ENCODE measurements around the gene FALEC.

FALEC gene

GRCh38 chr1:150521196-150521968 lies 5.8 kb downstream of the FALEC start:
- DNase-seq = no peak
- WGBS = 88% methylated on average over 1 of the region's 1 CpG
- Histone ChIP-seq H2AK5ac (ENCODE audit: low read length, severe bottlenecking) (no peak overlapping the region), H3K4ac (ENCODE audit: low read depth in 1 of 2, low read length in 2 of 2) (no peak overlapping the region), H4K91ac (ENCODE audit: low read length) (no peak overlapping the region), H3K18ac (ENCODE audit: low read depth in 1 of 2, low read length in 2 of 2) (no peak overlapping the region), H4K8ac (ENCODE audit: low read length) (no peak overlapping the region), H3K9ac (ENCODE audit: low read length) (no peak overlapping the region), H2BK12ac (ENCODE audit: low read length in 2 of 2) (no peak overlapping the region), H3K27ac (ENCODE audit: low read length, poor library complexity, severe bottlenecking) (no peak overlapping the region), H3K4me1 (ENCODE audit: control insufficient read depth, insufficient read depth, low read depth, low read length) (no peaks in the 10 kb centered on the region), H2BK15ac (ENCODE audit: low read depth, poor library complexity, severe bottlenecking) (no peak overlapping the region), H3K27me3 (ENCODE audit: control insufficient read depth in 1 of 2, insufficient read depth in 1 of 2, low read length in 2 of 2) (no peaks in the 10 kb centered on the region), H2BK120ac (ENCODE audit: low read depth, low read length) (no peak overlapping the region), H2BK5ac (ENCODE audit: low read depth, low read length, poor library complexity, severe bottlenecking) (no peak overlapping the region), H3K36me3 (ENCODE audit: control insufficient read depth in 1 of 2, insufficient read depth in 2 of 2, low read depth in 1 of 2, low read length in 2 of 2) (no peaks in the 10 kb centered on the region), H3K9me3 (ENCODE audit: control insufficient read depth, low read length) (no peaks in the 10 kb centered on the region), H3K4me2 (ENCODE audit: low read length, poor library complexity, severe bottlenecking) (no peak overlapping the region), H3K14ac (ENCODE audit: low read length in 2 of 2) (no peak overlapping the region), H3K4me3 (ENCODE audit: insufficient read depth in 1 of 2, low read depth in 1 of 2, low read length in 2 of 2) (no peak overlapping the region), H2AFZ (ENCODE audit: low read depth, low read length) (no peak overlapping the region), H3K23ac (ENCODE audit: low read length in 2 of 2) (no peak overlapping the region), H3K79me1 (replicated peaks; ENCODE audit: low read length, poor library complexity, severe bottlenecking) (no peaks in the 10 kb centered on the region)

GRCh38 chr1:150525348-150525747 lies 9.8 kb downstream of the FALEC start:
- Histone ChIP-seq H2BK120ac (ENCODE audit: low read depth, low read length) (no peak overlapping the region), H3K4me3 (ENCODE audit: insufficient read depth in 1 of 2, low read depth in 1 of 2, low read length in 2 of 2) (no peak overlapping the region), H2BK15ac (ENCODE audit: low read depth, poor library complexity, severe bottlenecking) (no peak overlapping the region), H4K8ac (ENCODE audit: low read length) (no peak overlapping the region), H2BK5ac (ENCODE audit: low read depth, low read length, poor library complexity, severe bottlenecking) (no peak overlapping the region), H3K79me1 (replicated peaks; ENCODE audit: low read length, poor library complexity, severe bottlenecking) (no peaks in the 10 kb centered on the region), H2BK12ac (ENCODE audit: low read length in 2 of 2) (no peak overlapping the region), H3K9me3 (ENCODE audit: control insufficient read depth, low read length) (no peaks in the 10 kb centered on the region), H3K27me3 (ENCODE audit: control insufficient read depth in 1 of 2, insufficient read depth in 1 of 2, low read length in 2 of 2) (no peaks in the 10 kb centered on the region), H2AK5ac (ENCODE audit: low read length, severe bottlenecking) (no peak overlapping the region), H3K27ac (ENCODE audit: low read length, poor library complexity, severe bottlenecking) (no peak overlapping the region), H3K18ac (ENCODE audit: low read depth in 1 of 2, low read length in 2 of 2) (no peak overlapping the region), H3K4ac (ENCODE audit: low read depth in 1 of 2, low read length in 2 of 2) (no peak overlapping the region), H2AFZ (ENCODE audit: low read depth, low read length) (no peak overlapping the region), H3K9ac (ENCODE audit: low read length) (no peak overlapping the region), H3K4me1 (ENCODE audit: control insufficient read depth, insufficient read depth, low read depth, low read length) (peaks cover 1% of the 10 kb centered on the region), H3K14ac (ENCODE audit: low read length in 2 of 2) (no peak overlapping the region), H4K91ac (ENCODE audit: low read length) (no peak overlapping the region), H3K36me3 (ENCODE audit: control insufficient read depth in 1 of 2, insufficient read depth in 2 of 2, low read depth in 1 of 2, low read length in 2 of 2) (no peaks in the 10 kb centered on the region), H3K23ac (ENCODE audit: low read length in 2 of 2) (no peak overlapping the region), H3K4me2 (ENCODE audit: low read length, poor library complexity, severe bottlenecking) (no peak overlapping the region)
- 87% methylated on average over 3 of the region's 3 CpGs for WGBS
- DNase-seq = no peak

GRCh38 chr1:150528196-150528595 lies 12.6 kb downstream of the FALEC start:
- Histone ChIP-seq H2BK5ac (ENCODE audit: low read depth, low read length, poor library complexity, severe bottlenecking) (no peak overlapping the region), H2AK5ac (ENCODE audit: low read length, severe bottlenecking) (no peak overlapping the region), H4K8ac (ENCODE audit: low read length) (no peak overlapping the region), H2BK12ac (ENCODE audit: low read length in 2 of 2) (no peak overlapping the region), H3K4ac (ENCODE audit: low read depth in 1 of 2, low read length in 2 of 2) (no peak overlapping the region), H3K4me1 (ENCODE audit: control insufficient read depth, insufficient read depth, low read depth, low read length) (peaks cover 1% of the 10 kb centered on the region), H4K91ac (ENCODE audit: low read length) (no peak overlapping the region), H2BK15ac (ENCODE audit: low read depth, poor library complexity, severe bottlenecking) (no peak overlapping the region), H3K18ac (ENCODE audit: low read depth in 1 of 2, low read length in 2 of 2) (no peak overlapping the region), H3K9me3 (ENCODE audit: control insufficient read depth, low read length) (no peaks in the 10 kb centered on the region), H3K23ac (ENCODE audit: low read length in 2 of 2) (no peak overlapping the region), H3K27ac (ENCODE audit: low read length, poor library complexity, severe bottlenecking) (no peak overlapping the region), H2BK120ac (ENCODE audit: low read depth, low read length) (no peak overlapping the region), H3K36me3 (ENCODE audit: control insufficient read depth in 1 of 2, insufficient read depth in 2 of 2, low read depth in 1 of 2, low read length in 2 of 2) (no peaks in the 10 kb centered on the region), H3K9ac (ENCODE audit: low read length) (peak overlapping the region; percentile 28), H3K14ac (ENCODE audit: low read length in 2 of 2) (no peak overlapping the region), H3K79me1 (replicated peaks; ENCODE audit: low read length, poor library complexity, severe bottlenecking) (no peaks in the 10 kb centered on the region), H3K27me3 (ENCODE audit: control insufficient read depth in 1 of 2, insufficient read depth in 1 of 2, low read length in 2 of 2) (no peaks in the 10 kb centered on the region), H3K4me2 (ENCODE audit: low read length, poor library complexity, severe bottlenecking) (no peak overlapping the region), H2AFZ (ENCODE audit: low read depth, low read length) (no peak overlapping the region), H3K4me3 (ENCODE audit: insufficient read depth in 1 of 2, low read depth in 1 of 2, low read length in 2 of 2) (no peak overlapping the region)
- DNase-seq = peak; percentile 65
- WGBS = 54% methylated on average over 1 of the region's 1 CpG

- H3K23ac ChIP-seq (ENCODE audit: low read length in 2 of 2) = no peak overlapping the region
- H2BK120ac ChIP-seq (ENCODE audit: low read depth, low read length) = no peak overlapping the region
- no peak overlapping the region for H3K4ac ChIP-seq (ENCODE audit: low read depth in 1 of 2, low read length in 2 of 2)
- no peaks in the 10 kb centered on the region for H3K79me1 ChIP-seq (replicated peaks; ENCODE audit: low read length, poor library complexity, severe bottlenecking)
- H2BK12ac ChIP-seq (ENCODE audit: low read length in 2 of 2) = no peak overlapping the region
- H2BK15ac ChIP-seq (ENCODE audit: low read depth, poor library complexity, severe bottlenecking) = no peak overlapping the region
- 55% methylated on average over 4 of the region's 4 CpGs for WGBS
- H3K4me1 ChIP-seq (ENCODE audit: control insufficient read depth, insufficient read depth, low read depth, low read length) = peaks cover 1% of the 10 kb centered on the region
- peak overlapping the region; percentile 73 for H3K9ac ChIP-seq (ENCODE audit: low read length)
- H3K27ac ChIP-seq (ENCODE audit: low read length, poor library complexity, severe bottlenecking) = peak overlapping the region; percentile 9
- H3K4me2 ChIP-seq (ENCODE audit: low read length, poor library complexity, severe bottlenecking) = no peak overlapping the region
- peak; percentile 51 for DNase-seq
- no peak overlapping the region for H3K18ac ChIP-seq (ENCODE audit: low read depth in 1 of 2, low read length in 2 of 2)
- H2BK5ac ChIP-seq (ENCODE audit: low read depth, low read length, poor library complexity, severe bottlenecking) = no peak overlapping the region
- H3K14ac ChIP-seq (ENCODE audit: low read length in 2 of 2) = no peak overlapping the region
- H2AFZ ChIP-seq (ENCODE audit: low read depth, low read length) = no peak overlapping the region
- no peak overlapping the region for H2AK5ac ChIP-seq (ENCODE audit: low read length, severe bottlenecking)
- H3K27me3 ChIP-seq (ENCODE audit: control insufficient read depth in 1 of 2, insufficient read depth in 1 of 2, low read length in 2 of 2) = no peaks in the 10 kb centered on the region
- H4K91ac ChIP-seq (ENCODE audit: low read length) = no peak overlapping the region
- peak overlapping the region in 1 of 2 experiments; percentile 53 for H3K4me3 ChIP-seq (ENCODE audit: insufficient read depth in 1 of 2, low read depth in 1 of 2, low read length in 2 of 2)
- no peaks in the 10 kb centered on the region for H3K9me3 ChIP-seq (ENCODE audit: control insufficient read depth, low read length)
- no peaks in the 10 kb centered on the region for H3K36me3 ChIP-seq (ENCODE audit: control insufficient read depth in 1 of 2, insufficient read depth in 2 of 2, low read depth in 1 of 2, low read length in 2 of 2)
- no peak overlapping the region for H4K8ac ChIP-seq (ENCODE audit: low read length)
These were observed 13.5 kb downstream of the FALEC start for GRCh38 chr1:150529017-150529416.
